Mammary epithelial cell (primary cell): ENCODE measurements around the gene TMEM247.

Source experiments
- EZH2 ChIP-seq: IDR thresholded peaks from 2 replicates; pipeline ENCODE4 v1.6.1; 2012; ENCODE audit warnings: low read length, inconsistent platforms, borderline replicate concordance
- TF ChIP-seq, protein P1 (sequence below), 2 donors: IDR thresholded peaks in 1 of 2; conservative IDR thresholded peaks in 1 of 2; 2 replicates each; pipeline ENCODE4 v1.5.1; 2011 to 2012; ENCODE audit warnings: inconsistent platforms in 2 of 2, low read length in 2 of 2, mild to moderate bottlenecking in 2 of 2, control low read depth in 1 of 2, low read depth in 1 of 2; ENCODE audit not compliant: insufficient read depth in 1 of 2; ENCODE audit errors: extremely low read depth in 1 of 2

DNA sequence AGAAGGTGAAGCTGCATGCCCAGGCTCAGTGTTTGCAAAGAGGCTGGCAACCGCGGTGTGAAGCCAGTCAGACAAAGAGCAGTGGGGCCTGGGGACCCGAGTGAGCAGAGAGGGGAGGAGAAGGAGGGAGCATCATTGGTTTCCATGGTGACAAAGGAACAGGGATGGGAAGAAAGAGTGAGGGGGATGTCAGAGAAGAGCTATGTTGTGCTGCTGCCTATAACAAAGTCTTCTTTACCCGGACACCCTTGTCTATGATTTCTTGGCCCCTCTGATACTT is 14.5 kb downstream of the TMEM247 start:
- TF ChIP-seq, protein P1, sequence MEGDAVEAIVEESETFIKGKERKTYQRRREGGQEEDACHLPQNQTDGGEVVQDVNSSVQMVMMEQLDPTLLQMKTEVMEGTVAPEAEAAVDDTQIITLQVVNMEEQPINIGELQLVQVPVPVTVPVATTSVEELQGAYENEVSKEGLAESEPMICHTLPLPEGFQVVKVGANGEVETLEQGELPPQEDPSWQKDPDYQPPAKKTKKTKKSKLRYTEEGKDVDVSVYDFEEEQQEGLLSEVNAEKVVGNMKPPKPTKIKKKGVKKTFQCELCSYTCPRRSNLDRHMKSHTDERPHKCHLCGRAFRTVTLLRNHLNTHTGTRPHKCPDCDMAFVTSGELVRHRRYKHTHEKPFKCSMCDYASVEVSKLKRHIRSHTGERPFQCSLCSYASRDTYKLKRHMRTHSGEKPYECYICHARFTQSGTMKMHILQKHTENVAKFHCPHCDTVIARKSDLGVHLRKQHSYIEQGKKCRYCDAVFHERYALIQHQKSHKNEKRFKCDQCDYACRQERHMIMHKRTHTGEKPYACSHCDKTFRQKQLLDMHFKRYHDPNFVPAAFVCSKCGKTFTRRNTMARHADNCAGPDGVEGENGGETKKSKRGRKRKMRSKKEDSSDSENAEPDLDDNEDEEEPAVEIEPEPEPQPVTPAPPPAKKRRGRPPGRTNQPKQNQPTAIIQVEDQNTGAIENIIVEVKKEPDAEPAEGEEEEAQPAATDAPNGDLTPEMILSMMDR (conservative IDR thresholded peaks at IDR 0.05 in 1 of 2, IDR thresholded peaks at IDR 0.05 in 1 of 2; ENCODE audit: extremely low read depth in 1 of 2, insufficient read depth in 1 of 2, low read depth in 1 of 2, low read length in 2 of 2): no peak
- TF ChIP-seq EZH2: no peak
